Measurements from ENCODE around the gene CTDSP2.

GRCh38 chr12:57797933-57798332 lies 48.6 kb downstream of the CTDSP2 start:
- TF ChIP-seq TCF12 (IDR thresholded peaks at IDR 0.05; ENCODE audit: low read depth) (no peak), EGR1 (IDR thresholded peaks at IDR 0.05) (no peak)

All from Ishikawa (cell line).